ENCODE results near the gene EIF4ENIF1. TPM values are rescaled to one million over a fixed set of nuclear protein-coding genes. Genes with fewer than 3 reads are reported as not detected.
"Not testable (repeated sequence)": the region's sequence is repeated elsewhere in the genome, so short reads cannot be mapped to it uniquely, and the experiment has no call there.

EIF4ENIF1 gene, protein sequence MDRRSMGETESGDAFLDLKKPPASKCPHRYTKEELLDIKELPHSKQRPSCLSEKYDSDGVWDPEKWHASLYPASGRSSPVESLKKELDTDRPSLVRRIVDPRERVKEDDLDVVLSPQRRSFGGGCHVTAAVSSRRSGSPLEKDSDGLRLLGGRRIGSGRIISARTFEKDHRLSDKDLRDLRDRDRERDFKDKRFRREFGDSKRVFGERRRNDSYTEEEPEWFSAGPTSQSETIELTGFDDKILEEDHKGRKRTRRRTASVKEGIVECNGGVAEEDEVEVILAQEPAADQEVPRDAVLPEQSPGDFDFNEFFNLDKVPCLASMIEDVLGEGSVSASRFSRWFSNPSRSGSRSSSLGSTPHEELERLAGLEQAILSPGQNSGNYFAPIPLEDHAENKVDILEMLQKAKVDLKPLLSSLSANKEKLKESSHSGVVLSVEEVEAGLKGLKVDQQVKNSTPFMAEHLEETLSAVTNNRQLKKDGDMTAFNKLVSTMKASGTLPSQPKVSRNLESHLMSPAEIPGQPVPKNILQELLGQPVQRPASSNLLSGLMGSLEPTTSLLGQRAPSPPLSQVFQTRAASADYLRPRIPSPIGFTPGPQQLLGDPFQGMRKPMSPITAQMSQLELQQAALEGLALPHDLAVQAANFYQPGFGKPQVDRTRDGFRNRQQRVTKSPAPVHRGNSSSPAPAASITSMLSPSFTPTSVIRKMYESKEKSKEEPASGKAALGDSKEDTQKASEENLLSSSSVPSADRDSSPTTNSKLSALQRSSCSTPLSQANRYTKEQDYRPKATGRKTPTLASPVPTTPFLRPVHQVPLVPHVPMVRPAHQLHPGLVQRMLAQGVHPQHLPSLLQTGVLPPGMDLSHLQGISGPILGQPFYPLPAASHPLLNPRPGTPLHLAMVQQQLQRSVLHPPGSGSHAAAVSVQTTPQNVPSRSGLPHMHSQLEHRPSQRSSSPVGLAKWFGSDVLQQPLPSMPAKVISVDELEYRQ
- 10 to 100 TPM; 31.5 to 41.0 TPM for total RNA-seq

DNA sequence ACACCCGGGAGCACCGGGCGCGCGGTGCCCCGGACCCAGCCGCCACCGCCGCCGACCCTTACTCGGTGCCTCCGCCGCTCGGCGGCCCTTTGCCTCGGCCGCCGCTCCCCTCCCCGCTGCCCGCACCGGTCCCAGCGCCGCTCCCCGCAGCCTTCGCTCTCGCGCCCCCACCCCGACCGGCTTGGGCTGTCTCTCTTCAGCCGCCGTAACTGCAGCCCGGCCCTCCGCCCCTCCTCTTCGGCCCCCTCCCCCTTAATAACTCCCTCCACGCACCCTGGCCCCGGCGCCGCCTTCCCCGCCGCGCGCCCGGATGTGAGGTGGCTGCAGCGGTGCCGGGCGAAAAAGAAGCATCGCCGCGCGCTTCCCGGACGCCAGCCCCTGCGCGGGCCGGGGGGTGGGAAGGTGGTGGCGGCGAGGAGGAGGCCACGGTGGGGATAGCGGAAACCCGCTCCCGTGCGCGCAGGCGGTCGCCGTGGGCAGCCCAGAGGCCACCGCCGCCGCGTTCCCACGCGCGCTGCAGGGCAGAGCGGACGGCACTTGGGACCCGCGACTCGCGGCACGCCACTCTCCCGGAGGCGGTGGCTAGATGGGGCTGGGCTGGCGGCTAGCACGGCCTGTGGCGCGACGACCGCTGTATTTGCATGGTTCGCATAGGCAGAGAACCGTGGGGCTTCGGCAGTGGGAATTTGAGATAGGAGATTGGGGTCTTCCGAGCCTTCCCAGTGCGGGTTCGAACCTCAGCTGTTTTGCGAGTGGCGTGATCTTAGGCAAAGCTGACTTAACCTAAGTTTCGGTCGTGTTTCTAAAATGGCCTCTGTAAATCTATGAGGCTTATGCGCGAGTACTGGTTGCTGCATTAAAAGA is at the start of gene EIF4ENIF1:
Gene EIF4ENIF1 (minus strand): TSS at position 211 of the 864 bp plus-strand sequence. CDS start 1,124 bp downstream, outside the sequence.
- peak within 1 kb of the TSS; percentile 92 for H3K4me3 Mint-ChIP-seq
- peak; percentile 68 for ATAC-seq (replicated peaks)
- no peaks in the 10 kb centered on the region for H3K9me3 Mint-ChIP-seq
- no peaks in the 10 kb centered on the region for H3K27me3 Mint-ChIP-seq
- H3K27ac Mint-ChIP-seq: peak within 1 kb of the TSS; percentile 95
- peaks cover 49% of the 10 kb centered on the region for H3K36me3 Mint-ChIP-seq (ENCODE audit: low read depth)
- H3K4me1 Mint-ChIP-seq: peaks cover 27% of the 10 kb centered on the region

DNA sequence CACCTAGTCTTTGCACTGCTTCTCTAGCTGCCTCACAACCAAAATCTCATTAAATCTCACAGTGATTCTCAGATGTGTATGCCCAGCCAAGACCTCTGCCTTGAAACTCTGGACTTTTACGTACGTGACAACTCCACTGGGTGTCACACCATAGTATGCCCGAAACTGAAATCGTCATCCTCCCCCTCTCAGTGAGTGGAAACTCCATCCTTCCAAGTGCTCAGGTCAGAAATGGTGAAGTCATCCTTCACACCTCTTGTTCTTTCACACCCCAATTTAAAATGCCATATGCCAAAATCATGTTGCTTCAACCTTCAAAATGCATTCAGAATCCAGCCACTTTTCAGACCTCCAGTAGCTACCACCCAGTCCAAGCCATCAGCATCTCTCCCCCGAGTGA is 49.2 kb upstream of the EIF4ENIF1 start:
- peaks cover 44% of the 10 kb centered on the region for H3K4me1 Mint-ChIP-seq

DNA sequence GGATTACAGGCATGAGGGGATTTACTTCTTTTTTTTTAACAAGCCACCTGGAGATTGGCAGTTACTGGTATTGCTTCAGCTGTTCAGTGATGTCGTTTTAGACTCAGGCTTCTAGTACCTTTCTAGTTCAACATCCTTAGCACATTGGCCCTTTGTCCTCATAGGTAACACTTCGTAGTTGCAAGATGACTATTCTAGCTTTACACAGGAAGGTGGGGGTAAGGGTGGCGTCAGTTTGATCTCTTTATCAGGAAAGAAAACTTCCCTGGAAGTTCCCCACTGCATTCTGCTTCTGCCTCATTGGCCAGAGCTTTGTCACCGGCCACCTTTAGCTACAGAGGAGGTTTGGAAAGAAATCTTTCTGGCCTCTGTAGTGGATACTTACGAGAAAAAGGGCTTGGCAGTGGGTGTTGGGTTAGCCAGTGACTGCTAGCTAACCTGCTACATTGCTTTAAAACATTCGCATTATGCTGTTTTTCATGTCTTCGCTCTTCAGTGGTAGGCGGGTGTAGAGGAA is 47.4 kb upstream of the EIF4ENIF1 start:
- peak overlapping the region; percentile 95 for H3K27ac Mint-ChIP-seq

More for the DNA sequence above, 49.2 kb upstream of the EIF4ENIF1 start:
- H3K4me3 Mint-ChIP-seq: peak overlapping the region; percentile 72
- peak; percentile 69 for ATAC-seq (replicated peaks)
- peak overlapping the region; percentile 95 for H3K27ac Mint-ChIP-seq
- no peaks in the 10 kb centered on the region for H3K9me3 Mint-ChIP-seq
- H3K27me3 Mint-ChIP-seq: no peaks in the 10 kb centered on the region
- peaks cover 86% of the 10 kb centered on the region for H3K36me3 Mint-ChIP-seq (ENCODE audit: low read depth)

DNA sequence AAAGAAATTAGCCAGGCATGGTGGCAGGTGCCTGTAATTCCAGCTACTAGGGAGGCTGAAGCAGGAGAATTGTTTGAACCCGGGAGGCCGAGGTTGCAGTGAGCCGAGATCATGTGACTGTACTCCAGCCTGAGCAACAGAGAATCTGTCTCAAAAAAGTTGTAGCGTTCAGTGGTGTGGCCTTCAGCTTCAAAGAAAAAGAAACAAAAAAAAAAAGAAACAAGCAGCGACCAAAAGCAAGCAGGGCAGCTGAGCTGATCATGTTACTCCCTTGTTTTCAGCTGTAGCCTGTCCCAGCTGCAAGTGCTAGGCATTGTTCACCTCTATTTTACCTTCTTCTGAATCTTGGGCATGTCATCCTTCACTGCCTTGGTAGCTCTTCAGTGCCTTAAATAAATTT is 43.7 kb upstream of the EIF4ENIF1 start:
- no peaks in the 10 kb centered on the region for H3K27me3 Mint-ChIP-seq
- H3K9me3 Mint-ChIP-seq: no peaks in the 10 kb centered on the region
- no peak for ATAC-seq (replicated peaks)
- peaks cover 97% of the 10 kb centered on the region for H3K36me3 Mint-ChIP-seq (ENCODE audit: low read depth)
- H3K4me3 Mint-ChIP-seq: peak overlapping the region; percentile 49
- H3K27ac Mint-ChIP-seq: peak overlapping the region; percentile 79
- peaks cover 52% of the 10 kb centered on the region for H3K4me1 Mint-ChIP-seq

More for the DNA sequence above, 47.4 kb upstream of the EIF4ENIF1 start:
- Mint-ChIP-seq H3K4me1 (peaks cover 58% of the 10 kb centered on the region), H3K9me3 (no peaks in the 10 kb centered on the region), H3K4me3 (peak overlapping the region; percentile 72), H3K27me3 (no peaks in the 10 kb centered on the region), H3K36me3 (ENCODE audit: low read depth) (peaks cover 92% of the 10 kb centered on the region)
- peak; percentile 87 for ATAC-seq (replicated peaks)

DNA sequence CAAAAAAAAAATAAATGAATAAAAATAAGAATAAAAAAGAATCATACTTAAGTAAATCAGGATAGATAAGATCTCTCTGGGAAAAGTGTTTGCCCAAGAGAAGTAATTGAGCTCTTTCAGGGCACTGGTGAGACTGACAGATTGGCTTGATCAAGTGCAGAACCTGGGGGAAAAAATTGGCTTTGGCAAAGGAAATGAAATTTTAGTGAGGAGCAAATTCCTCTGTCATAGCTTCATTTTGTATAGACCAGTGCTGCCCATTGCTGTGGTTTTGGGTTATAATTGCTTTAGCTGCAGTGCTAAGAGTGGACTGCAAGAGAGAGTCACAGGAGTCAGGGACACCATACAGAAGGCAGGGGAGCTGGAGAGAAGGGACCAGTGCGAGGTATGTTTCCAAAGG is 42.4 kb upstream of the EIF4ENIF1 start:
- ATAC-seq (replicated peaks): no peak
- H3K27me3 Mint-ChIP-seq: no peaks in the 10 kb centered on the region
- H3K27ac Mint-ChIP-seq: peak overlapping the region; percentile 79
- no peaks in the 10 kb centered on the region for H3K9me3 Mint-ChIP-seq
- peaks cover 43% of the 10 kb centered on the region for H3K4me1 Mint-ChIP-seq
- peaks cover 91% of the 10 kb centered on the region for H3K36me3 Mint-ChIP-seq (ENCODE audit: low read depth)
- peak overlapping the region; percentile 49 for H3K4me3 Mint-ChIP-seq

DNA sequence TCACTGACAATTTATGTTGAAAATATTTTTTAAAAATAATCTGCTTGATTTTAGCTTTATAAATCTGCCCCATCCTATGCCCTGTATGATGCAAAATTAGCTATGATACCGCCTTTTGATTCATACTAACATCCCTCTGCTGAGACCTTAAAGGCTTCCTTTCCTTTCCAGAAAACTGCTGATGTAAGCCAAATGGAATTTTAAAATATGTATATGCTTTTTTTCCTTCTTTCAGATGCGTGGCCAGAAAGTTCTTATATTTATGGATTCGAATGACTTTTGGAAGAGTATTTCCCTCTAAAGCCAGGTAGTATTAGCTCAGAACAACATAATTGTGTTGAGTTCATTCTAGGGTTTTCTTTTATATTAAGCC is 41.2 kb upstream of the EIF4ENIF1 start:
- no peak for ATAC-seq (replicated peaks)
- H3K36me3 Mint-ChIP-seq (ENCODE audit: low read depth): peaks cover 95% of the 10 kb centered on the region
- H3K4me1 Mint-ChIP-seq: peaks cover 43% of the 10 kb centered on the region
- H3K27me3 Mint-ChIP-seq: no peaks in the 10 kb centered on the region
- no peaks in the 10 kb centered on the region for H3K9me3 Mint-ChIP-seq
- H3K27ac Mint-ChIP-seq: peak overlapping the region; percentile 44
- peak overlapping the region; percentile 6 for H3K4me3 Mint-ChIP-seq

DNA sequence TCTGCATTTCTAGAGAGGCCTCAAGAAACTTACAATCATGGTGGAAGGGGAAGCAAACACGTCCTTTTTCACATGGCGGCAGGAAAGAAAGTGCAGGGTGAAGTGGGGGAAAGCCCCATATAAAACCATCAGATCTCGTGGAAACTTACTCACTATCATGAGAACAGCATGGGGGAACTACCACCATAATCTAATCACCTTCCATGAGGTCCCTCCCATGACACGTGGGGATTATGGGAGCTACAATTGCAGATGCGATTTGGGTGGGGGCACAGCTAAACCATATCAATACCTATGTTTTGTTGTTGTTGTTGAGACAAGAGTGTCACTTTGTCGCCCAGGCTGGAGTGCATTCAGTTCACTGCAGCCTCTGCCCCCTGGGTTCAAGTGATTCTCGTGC is 36.6 kb upstream of the EIF4ENIF1 start:
- H3K9me3 Mint-ChIP-seq: no peaks in the 10 kb centered on the region
- no peaks in the 10 kb centered on the region for H3K27me3 Mint-ChIP-seq
- H3K4me1 Mint-ChIP-seq: peaks cover 27% of the 10 kb centered on the region
- ATAC-seq (replicated peaks): peak; percentile 90
- peaks cover 90% of the 10 kb centered on the region for H3K36me3 Mint-ChIP-seq (ENCODE audit: low read depth)
- H3K27ac Mint-ChIP-seq: peak overlapping the region; percentile 96
- peak overlapping the region; percentile 85 for H3K4me3 Mint-ChIP-seq

DNA sequence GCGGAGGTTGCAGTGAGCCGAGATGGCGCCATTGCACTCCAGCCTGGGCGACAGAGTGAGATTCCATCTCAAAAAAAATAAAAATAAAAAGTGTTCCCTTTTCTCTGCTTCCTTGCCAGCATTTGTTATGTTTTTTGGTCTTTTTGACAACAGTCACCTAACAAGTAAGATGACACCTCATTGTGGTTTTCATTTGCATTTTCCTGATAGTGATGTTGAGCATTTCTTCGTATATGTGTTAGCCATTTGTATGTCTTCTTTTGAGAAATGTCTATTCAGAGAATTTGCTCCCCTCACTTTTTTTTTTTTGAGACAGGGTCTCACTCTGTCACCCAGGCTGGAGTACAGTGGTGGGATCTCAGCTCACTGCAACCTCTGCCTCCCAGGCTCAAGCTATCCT is 34.5 kb upstream of the EIF4ENIF1 start:
- H3K27me3 Mint-ChIP-seq, H3K9me3 Mint-ChIP-seq: not testable (repeated sequence)
- ATAC-seq (replicated peaks): peak; percentile 58
- peak overlapping the region; percentile 85 for H3K4me3 Mint-ChIP-seq
- H3K4me1 Mint-ChIP-seq: peaks cover 25% of the 10 kb centered on the region
- H3K36me3 Mint-ChIP-seq (ENCODE audit: low read depth): peaks cover 83% of the 10 kb centered on the region
- peak overlapping the region; percentile 96 for H3K27ac Mint-ChIP-seq

DNA sequence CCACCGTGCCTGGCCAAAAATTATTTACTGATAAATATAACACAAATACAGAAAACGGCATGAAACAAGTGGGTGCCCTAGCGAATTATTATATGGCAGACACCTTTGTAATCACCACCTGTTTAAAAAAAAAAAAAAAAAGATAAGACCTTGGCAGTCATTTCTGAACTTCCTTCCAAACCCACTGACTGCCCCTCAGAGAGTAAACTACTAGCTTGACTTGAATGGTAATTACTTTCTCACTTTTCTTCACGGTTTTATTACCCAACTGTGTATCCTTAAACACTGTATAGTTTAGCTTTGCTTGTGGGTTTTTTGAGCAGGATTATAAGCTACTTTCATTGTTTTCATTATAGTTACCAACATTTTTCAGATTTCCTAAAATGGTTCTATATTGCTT is 30.4 kb upstream of the EIF4ENIF1 start:
- ATAC-seq (replicated peaks): peak; percentile 54
- no peak overlapping the region for H3K4me3 Mint-ChIP-seq
- H3K4me1 Mint-ChIP-seq: peaks cover 26% of the 10 kb centered on the region
- H3K27me3 Mint-ChIP-seq: no peaks in the 10 kb centered on the region
- H3K9me3 Mint-ChIP-seq: no peaks in the 10 kb centered on the region
- H3K27ac Mint-ChIP-seq: no peak overlapping the region
- H3K36me3 Mint-ChIP-seq (ENCODE audit: low read depth): peaks cover 81% of the 10 kb centered on the region

DNA sequence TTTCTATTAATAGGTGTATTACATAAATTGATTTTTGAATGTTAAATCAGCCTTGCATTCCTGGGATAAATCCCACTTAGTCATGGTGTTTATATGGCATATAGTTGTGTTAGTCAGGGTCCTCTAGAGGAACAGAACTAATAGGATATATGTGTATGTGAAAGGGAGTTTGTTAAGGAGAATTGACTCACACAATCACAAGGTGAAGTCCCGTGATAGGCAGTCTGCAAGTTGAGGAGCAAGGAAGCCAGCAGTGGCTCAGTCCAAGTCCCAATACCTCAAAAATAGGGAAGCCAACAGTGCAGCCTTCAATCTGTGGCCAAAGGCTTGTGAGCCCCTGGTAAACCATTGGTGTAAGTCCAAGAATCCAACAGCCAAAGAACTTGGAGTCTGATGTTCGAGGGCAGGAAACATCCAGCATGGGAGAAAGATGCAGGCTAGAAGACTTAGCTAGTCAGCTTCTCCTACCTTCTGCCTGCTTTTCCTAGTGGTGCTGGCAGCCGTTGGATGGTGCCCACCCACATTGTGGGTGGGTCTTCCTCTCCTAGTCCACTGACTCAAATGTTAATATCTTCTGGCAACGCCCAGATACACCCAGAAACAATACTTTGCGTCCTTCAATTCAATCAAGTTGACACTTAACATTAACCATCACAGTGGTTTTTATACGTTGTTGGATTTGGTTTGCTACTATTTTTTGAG is 19.6 kb upstream of the EIF4ENIF1 start:
- no peaks in the 10 kb centered on the region for H3K9me3 Mint-ChIP-seq

DNA sequence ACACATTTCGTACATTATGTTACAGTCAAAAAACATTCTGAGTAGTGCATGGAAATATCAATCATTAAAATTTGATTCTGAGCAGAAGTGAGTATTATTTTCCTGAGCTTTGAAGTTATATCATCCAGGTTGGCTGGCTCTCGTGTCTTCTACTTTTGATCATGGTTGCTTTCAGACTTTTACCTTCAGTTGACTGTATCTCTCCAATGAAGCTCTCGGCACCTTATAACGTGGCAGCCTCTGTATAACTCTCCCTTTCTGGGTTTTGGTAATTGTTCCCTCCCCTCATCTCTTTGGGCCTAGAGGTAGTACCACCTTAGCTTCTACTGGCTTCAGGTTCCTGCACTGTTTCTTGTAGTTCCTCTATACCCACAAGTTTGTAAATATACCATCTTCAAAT is 18.9 kb upstream of the EIF4ENIF1 start:
- Mint-ChIP-seq H3K4me3 (no peak overlapping the region), H3K9me3 (no peaks in the 10 kb centered on the region), H3K4me1 (peaks cover 24% of the 10 kb centered on the region), H3K36me3 (ENCODE audit: low read depth) (peaks cover 94% of the 10 kb centered on the region), H3K27ac (peak overlapping the region; percentile 11), H3K27me3 (no peaks in the 10 kb centered on the region)
- ATAC-seq (replicated peaks): no peak

More for the DNA sequence above, 19.6 kb upstream of the EIF4ENIF1 start:
- Mint-ChIP-seq H3K4me1 (peaks cover 19% of the 10 kb centered on the region), H3K27me3 (no peaks in the 10 kb centered on the region), H3K27ac (peak overlapping the region; percentile 11), H3K4me3 (no peak overlapping the region), H3K36me3 (ENCODE audit: low read depth) (peaks cover 90% of the 10 kb centered on the region)
- ATAC-seq (replicated peaks): no peak

DNA sequence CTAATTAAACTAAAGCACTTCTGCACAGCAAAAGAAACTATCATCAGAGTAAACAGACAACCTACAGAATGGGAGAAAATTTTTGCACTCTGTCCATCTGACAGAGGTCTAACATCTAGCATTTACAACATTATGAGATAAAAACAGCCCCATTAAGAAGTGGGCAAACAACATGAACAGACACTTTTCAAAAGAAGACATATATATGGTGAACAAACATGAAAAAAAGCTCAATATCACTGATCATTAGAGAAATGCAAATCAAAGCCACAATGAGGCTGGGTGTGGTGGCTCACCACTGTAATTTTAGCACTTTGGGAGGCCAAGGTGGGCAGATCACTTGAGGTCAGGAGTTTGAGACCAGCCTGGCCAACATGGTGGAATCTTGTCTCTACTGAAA is 17.9 kb upstream of the EIF4ENIF1 start:
- H3K36me3 Mint-ChIP-seq (ENCODE audit: low read depth): peaks cover 94% of the 10 kb centered on the region
- peak overlapping the region; percentile 50 for H3K27ac Mint-ChIP-seq
- H3K4me1 Mint-ChIP-seq: peaks cover 26% of the 10 kb centered on the region
- ATAC-seq (replicated peaks); H3K9me3 Mint-ChIP-seq; H3K27me3 Mint-ChIP-seq; H3K4me3 Mint-ChIP-seq: not testable (repeated sequence)

DNA sequence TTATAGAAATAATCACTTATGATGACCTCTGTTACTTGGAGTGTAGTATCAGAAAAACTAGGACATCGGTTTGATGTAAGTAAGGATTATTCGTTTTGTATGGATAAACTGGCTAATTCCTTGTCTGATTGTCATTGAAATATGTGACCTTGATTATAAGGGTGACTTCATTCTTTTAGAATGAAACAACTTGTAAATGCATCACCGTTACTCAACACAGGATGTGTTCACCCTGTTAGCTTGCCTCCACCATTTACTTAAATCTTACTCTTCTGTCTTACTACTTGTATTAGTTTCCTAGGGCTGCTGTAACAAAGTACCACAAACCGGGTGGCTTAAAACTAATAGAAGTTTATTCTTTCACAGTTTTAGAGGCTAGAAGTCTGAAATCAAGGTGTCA is 14.6 kb upstream of the EIF4ENIF1 start:
- ATAC-seq (replicated peaks): peak; percentile 75
- Mint-ChIP-seq H3K9me3 (no peaks in the 10 kb centered on the region), H3K27me3 (no peaks in the 10 kb centered on the region), H3K27ac (no peak overlapping the region), H3K36me3 (ENCODE audit: low read depth) (peaks cover 94% of the 10 kb centered on the region), H3K4me1 (peaks cover 24% of the 10 kb centered on the region), H3K4me3 (no peak overlapping the region)
